ENCODE results near the gene IQCK.

The IQCK gene

GRCh38 chr16:19808061-19808641 lies 90.1 kb downstream of the IQCK start:
- Histone ChIP-seq H3K27me3 (ENCODE audit: control insufficient read depth, insufficient read depth, low read length) (no peaks in the 10 kb centered on the region), H3K9me3 (ENCODE audit: control insufficient read depth, insufficient read depth, low read length) (peaks cover 24% of the 10 kb centered on the region), H3K27ac (ENCODE audit: low read depth, low read length) (peak overlapping the region; percentile 43), H3K9ac (ENCODE audit: low read depth, low read length) (no peak overlapping the region), H3K4me3 (ENCODE audit: low read depth, low read length) (no peak overlapping the region), H3K36me3 (ENCODE audit: control insufficient read depth, insufficient read depth, low read length) (no peaks in the 10 kb centered on the region), H3K4me1 (ENCODE audit: control insufficient read depth, insufficient read depth, low read length) (peaks cover 5% of the 10 kb centered on the region; the same call in 1 of the 2 replicates)

GRCh38 chr16:19809121-19809635 lies 91.1 kb downstream of the IQCK start:
- Histone ChIP-seq H3K4me3 (ENCODE audit: low read depth, low read length) (no peak overlapping the region), H3K27ac (ENCODE audit: low read depth, low read length) (no peak overlapping the region), H3K9ac (ENCODE audit: low read depth, low read length) (no peak overlapping the region), H3K9me3 (ENCODE audit: control insufficient read depth, insufficient read depth, low read length) (peaks cover 25% of the 10 kb centered on the region), H3K36me3 (ENCODE audit: control insufficient read depth, insufficient read depth, low read length) (no peaks in the 10 kb centered on the region), H3K4me1 (ENCODE audit: control insufficient read depth, insufficient read depth, low read length) (peaks cover 5% of the 10 kb centered on the region; the same call in 1 of the 2 replicates), H3K27me3 (ENCODE audit: control insufficient read depth, insufficient read depth, low read length) (no peaks in the 10 kb centered on the region)

- Histone ChIP-seq H3K27ac (ENCODE audit: low read depth, low read length) (no peak overlapping the region), H3K4me1 (ENCODE audit: control insufficient read depth, insufficient read depth, low read length) (peaks cover under 1% of the 10 kb centered on the region; the same call in 1 of the 2 replicates), H3K4me3 (ENCODE audit: low read depth, low read length) (no peak overlapping the region), H3K27me3 (ENCODE audit: control insufficient read depth, insufficient read depth, low read length) (no peaks in the 10 kb centered on the region), H3K9ac (ENCODE audit: low read depth, low read length) (no peak overlapping the region), H3K36me3 (ENCODE audit: control insufficient read depth, insufficient read depth, low read length) (no peaks in the 10 kb centered on the region), H3K9me3 (ENCODE audit: control insufficient read depth, insufficient read depth, low read length) (peaks cover 25% of the 10 kb centered on the region)
Measured at GRCh38 chr16:19809693-19810092, 91.6 kb downstream of the IQCK start.

GRCh38 chr16:19810817-19811731 lies 93.0 kb downstream of the IQCK start:
- no peaks in the 10 kb centered on the region; the same call in 1 of the 2 replicates for H3K4me1 ChIP-seq (ENCODE audit: control insufficient read depth, insufficient read depth, low read length)

GRCh38 chr16:19812986-19813385 lies 94.9 kb downstream of the IQCK start:
- no peak overlapping the region for H3K9ac ChIP-seq (ENCODE audit: low read depth, low read length)
- no peak overlapping the region for H3K4me3 ChIP-seq (ENCODE audit: low read depth, low read length)
- H3K4me1 ChIP-seq (ENCODE audit: control insufficient read depth, insufficient read depth, low read length), result no peaks in the 10 kb centered on the region; the same call in 1 of the 2 replicates
- peaks cover 7% of the 10 kb centered on the region; the same call in 1 of the 2 replicates for H3K9me3 ChIP-seq (ENCODE audit: control insufficient read depth, insufficient read depth, low read length)
- H3K27me3 ChIP-seq (ENCODE audit: control insufficient read depth, insufficient read depth, low read length), result no peaks in the 10 kb centered on the region
- H3K27ac ChIP-seq (ENCODE audit: low read depth, low read length), result no peak overlapping the region
- no peaks in the 10 kb centered on the region for H3K36me3 ChIP-seq (ENCODE audit: control insufficient read depth, insufficient read depth, low read length)

More at GRCh38 chr16:19810817-19811731, 93.0 kb downstream of the IQCK start:
- Histone ChIP-seq H3K36me3 (ENCODE audit: control insufficient read depth, insufficient read depth, low read length) (no peaks in the 10 kb centered on the region), H3K9me3 (ENCODE audit: control insufficient read depth, insufficient read depth, low read length) (peaks cover 15% of the 10 kb centered on the region), H3K27ac (ENCODE audit: low read depth, low read length) (no peak overlapping the region), H3K4me3 (ENCODE audit: low read depth, low read length) (no peak overlapping the region), H3K9ac (ENCODE audit: low read depth, low read length) (no peak overlapping the region), H3K27me3 (ENCODE audit: control insufficient read depth, insufficient read depth, low read length) (no peaks in the 10 kb centered on the region)

GRCh38 chr16:19815418-19815817 lies 97.3 kb downstream of the IQCK start:
- H3K9me3 ChIP-seq (ENCODE audit: control insufficient read depth, insufficient read depth, low read length), result peaks cover 7% of the 10 kb centered on the region; the same call in 1 of the 2 replicates
- no peak overlapping the region for H3K4me3 ChIP-seq (ENCODE audit: low read depth, low read length)
- no peaks in the 10 kb centered on the region for H3K36me3 ChIP-seq (ENCODE audit: control insufficient read depth, insufficient read depth, low read length)
- H3K4me1 ChIP-seq (ENCODE audit: control insufficient read depth, insufficient read depth, low read length), result no peaks in the 10 kb centered on the region
- no peak overlapping the region for H3K27ac ChIP-seq (ENCODE audit: low read depth, low read length)
- no peak overlapping the region for H3K9ac ChIP-seq (ENCODE audit: low read depth, low read length)
- no peaks in the 10 kb centered on the region for H3K27me3 ChIP-seq (ENCODE audit: control insufficient read depth, insufficient read depth, low read length)

- peak overlapping the region; percentile 32 for H3K27ac ChIP-seq (ENCODE audit: low read depth, low read length)
- H3K9ac ChIP-seq (ENCODE audit: low read depth, low read length), result no peak overlapping the region
Measured at GRCh38 chr16:19817122-19817521, 99.1 kb downstream of the IQCK start.

GRCh38 chr16:19817875-19818274 lies 99.8 kb downstream of the IQCK start:
- no peak overlapping the region for H3K27ac ChIP-seq (ENCODE audit: low read depth, low read length)
- H3K9ac ChIP-seq (ENCODE audit: low read depth, low read length), result no peak overlapping the region
- H3K36me3 ChIP-seq (ENCODE audit: control insufficient read depth, insufficient read depth, low read length), result no peaks in the 10 kb centered on the region
- no peaks in the 10 kb centered on the region for H3K27me3 ChIP-seq (ENCODE audit: control insufficient read depth, insufficient read depth, low read length)
- no peaks in the 10 kb centered on the region for H3K4me1 ChIP-seq (ENCODE audit: control insufficient read depth, insufficient read depth, low read length)
- peaks cover 4% of the 10 kb centered on the region; the same call in 1 of the 2 replicates for H3K9me3 ChIP-seq (ENCODE audit: control insufficient read depth, insufficient read depth, low read length)
- H3K4me3 ChIP-seq (ENCODE audit: low read depth, low read length), result no peak overlapping the region

More at GRCh38 chr16:19817122-19817521, 99.1 kb downstream of the IQCK start:
- Histone ChIP-seq H3K27me3 (ENCODE audit: control insufficient read depth, insufficient read depth, low read length) (no peaks in the 10 kb centered on the region), H3K4me3 (ENCODE audit: low read depth, low read length) (no peak overlapping the region), H3K9me3 (ENCODE audit: control insufficient read depth, insufficient read depth, low read length) (peaks cover 7% of the 10 kb centered on the region; the same call in 1 of the 2 replicates), H3K36me3 (ENCODE audit: control insufficient read depth, insufficient read depth, low read length) (no peaks in the 10 kb centered on the region), H3K4me1 (ENCODE audit: control insufficient read depth, insufficient read depth, low read length) (no peaks in the 10 kb centered on the region)

GRCh38 chr16:19822533-19822932 lies 104.5 kb downstream of the IQCK start:
- Histone ChIP-seq H3K27ac (ENCODE audit: low read depth, low read length) (no peak overlapping the region), H3K4me3 (ENCODE audit: low read depth, low read length) (no peak overlapping the region), H3K27me3 (ENCODE audit: control insufficient read depth, insufficient read depth, low read length) (no peaks in the 10 kb centered on the region), H3K4me1 (ENCODE audit: control insufficient read depth, insufficient read depth, low read length) (no peaks in the 10 kb centered on the region), H3K36me3 (ENCODE audit: control insufficient read depth, insufficient read depth, low read length) (no peaks in the 10 kb centered on the region), H3K9ac (ENCODE audit: low read depth, low read length) (no peak overlapping the region), H3K9me3 (ENCODE audit: control insufficient read depth, insufficient read depth, low read length) (no peaks in the 10 kb centered on the region)

- H3K27me3 ChIP-seq (ENCODE audit: control insufficient read depth, insufficient read depth, low read length), result no peaks in the 10 kb centered on the region
- H3K36me3 ChIP-seq (ENCODE audit: control insufficient read depth, insufficient read depth, low read length), result no peaks in the 10 kb centered on the region
- H3K4me3 ChIP-seq (ENCODE audit: low read depth, low read length), result no peak overlapping the region
- H3K9me3 ChIP-seq (ENCODE audit: control insufficient read depth, insufficient read depth, low read length), result no peaks in the 10 kb centered on the region
- no peaks in the 10 kb centered on the region for H3K4me1 ChIP-seq (ENCODE audit: control insufficient read depth, insufficient read depth, low read length)
- no peak overlapping the region for H3K27ac ChIP-seq (ENCODE audit: low read depth, low read length)
- H3K9ac ChIP-seq (ENCODE audit: low read depth, low read length), result no peak overlapping the region
Measured at GRCh38 chr16:19823322-19823721, 105.3 kb downstream of the IQCK start.

GRCh38 chr16:19824216-19824615 lies 106.1 kb downstream of the IQCK start:
- Histone ChIP-seq H3K4me3 (ENCODE audit: low read depth, low read length) (no peak overlapping the region), H3K4me1 (ENCODE audit: control insufficient read depth, insufficient read depth, low read length) (no peaks in the 10 kb centered on the region), H3K9me3 (ENCODE audit: control insufficient read depth, insufficient read depth, low read length) (no peaks in the 10 kb centered on the region), H3K9ac (ENCODE audit: low read depth, low read length) (no peak overlapping the region), H3K27ac (ENCODE audit: low read depth, low read length) (no peak overlapping the region), H3K27me3 (ENCODE audit: control insufficient read depth, insufficient read depth, low read length) (no peaks in the 10 kb centered on the region), H3K36me3 (ENCODE audit: control insufficient read depth, insufficient read depth, low read length) (no peaks in the 10 kb centered on the region)

Measured in HUES48 (cell line).